HG03442 (cell line): ENCODE results near the gene ATP8B3.

Experiments
- ATAC-seq: cut with Tn5 transposase; IDR thresholded peaks from one replicate; pipeline ENCODE4 v1.9.1; 2021; ENCODE audit warnings: mild to moderate bottlenecking, moderate library complexity; ENCODE audit not compliant: unreplicated experiment

Gene ATP8B3

GRCh38 chr19:1758959-1759903, 52.8 kb downstream of the ATP8B3 start:
- no peak for ATAC-seq

- ATAC-seq, result no peak
Measured at GRCh38 chr19:1758231-1758577, 53.9 kb downstream of the ATP8B3 start.

- no peak for ATAC-seq
Measured at GRCh38 chr19:1757468-1758230, 54.4 kb downstream of the ATP8B3 start.

- no peak for ATAC-seq
Measured at GRCh38 chr19:1756705-1757465, 55.2 kb downstream of the ATP8B3 start.

GRCh38 chr19:1756264-1756663, 55.8 kb downstream of the ATP8B3 start:
- no peak for ATAC-seq

GRCh38 chr19:1755467-1756171, 56.5 kb downstream of the ATP8B3 start:
- ATAC-seq, result no peak

- no peak for ATAC-seq
Measured at GRCh38 chr19:1754636-1755466, 57.2 kb downstream of the ATP8B3 start.

GRCh38 chr19:1754018-1754635, 57.9 kb downstream of the ATP8B3 start:
- no peak for ATAC-seq

GRCh38 chr19:1752757-1753728, 59.0 kb downstream of the ATP8B3 start, which contains the start of gene ONECUT3:
Gene ONECUT3 (plus strand): TSS chr19:1753506. CDS start chr19:1753663, 157 bp downstream.
- ATAC-seq, result no peak

- ATAC-seq, result no peak
Measured at GRCh38 chr19:1752009-1752756, 59.9 kb downstream of the ATP8B3 start.

- ATAC-seq, result no peak
Measured at GRCh38 chr19:1751367-1752008, 60.6 kb downstream of the ATP8B3 start.

- ATAC-seq, result no peak
Measured at GRCh38 chr19:1750343-1751021, 61.6 kb downstream of the ATP8B3 start.

GRCh38 chr19:1749373-1750342, 62.4 kb downstream of the ATP8B3 start:
- ATAC-seq, result no peak

GRCh38 chr19:1748873-1749341, 63.2 kb downstream of the ATP8B3 start:
- no peak for ATAC-seq
